Endothelial cell of umbilical vein (primary cell): ENCODE results near the gene PRSS36.

Experiments used
- MYC ChIP-seq: IDR thresholded peaks from one replicate; pipeline ENCODE4 v1.6.1; 2011; ENCODE audit warnings: mild to moderate bottlenecking, low read depth, low read length
- POLR2A ChIP-seq: IDR thresholded peaks from 2 replicates; pipeline ENCODE4 v1.6.1; 2012; ENCODE audit warnings: low read depth, mild to moderate bottlenecking, control low read depth, low read length
- POLR2AphosphoS5 ChIP-seq: IDR thresholded peaks from 2 replicates; pipeline ENCODE4 v1.6.1; 2012; ENCODE audit warnings: low read depth, mild to moderate bottlenecking, control low read depth, low read length, moderate library complexity; ENCODE audit not compliant: insufficient read depth
- TF ChIP-seq, protein P1 (sequence below), 2 donors: IDR thresholded peaks; 1 replicate in 1 of 2; 2 replicates in 1 of 2; pipeline ENCODE4 v1.5.1; 2011; ENCODE audit warnings: low read length in 2 of 2, mild to moderate bottlenecking in 2 of 2, moderate library complexity in 2 of 2, control low read depth in 1 of 2, inconsistent platforms in 1 of 2, low read depth in 1 of 2; ENCODE audit not compliant: insufficient read depth in 1 of 2; ENCODE audit errors: extremely low read depth in 1 of 2

DNA sequence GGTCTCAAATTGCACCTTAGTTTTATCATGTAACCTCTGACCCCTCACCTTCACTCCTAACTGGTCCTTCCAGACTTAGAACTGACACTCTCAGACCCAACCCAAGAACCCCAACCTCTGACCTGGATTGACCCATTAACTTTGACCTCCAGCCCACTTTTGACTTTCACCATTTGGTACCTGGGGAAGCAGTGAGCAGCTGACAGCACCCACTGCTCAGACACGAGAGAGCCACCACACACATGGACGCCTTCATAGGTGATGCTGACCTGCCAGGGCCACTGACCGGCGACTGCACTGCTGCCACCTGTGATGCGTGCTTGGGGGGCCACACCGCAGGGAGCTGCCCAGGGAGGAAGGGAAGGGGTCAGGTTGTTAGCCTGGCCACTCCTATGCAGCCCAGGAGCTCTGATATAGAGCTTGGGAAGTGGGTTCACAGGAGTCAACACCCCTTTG lies 16.8 kb downstream of the PRSS36 start:
- TF ChIP-seq, protein P1, sequence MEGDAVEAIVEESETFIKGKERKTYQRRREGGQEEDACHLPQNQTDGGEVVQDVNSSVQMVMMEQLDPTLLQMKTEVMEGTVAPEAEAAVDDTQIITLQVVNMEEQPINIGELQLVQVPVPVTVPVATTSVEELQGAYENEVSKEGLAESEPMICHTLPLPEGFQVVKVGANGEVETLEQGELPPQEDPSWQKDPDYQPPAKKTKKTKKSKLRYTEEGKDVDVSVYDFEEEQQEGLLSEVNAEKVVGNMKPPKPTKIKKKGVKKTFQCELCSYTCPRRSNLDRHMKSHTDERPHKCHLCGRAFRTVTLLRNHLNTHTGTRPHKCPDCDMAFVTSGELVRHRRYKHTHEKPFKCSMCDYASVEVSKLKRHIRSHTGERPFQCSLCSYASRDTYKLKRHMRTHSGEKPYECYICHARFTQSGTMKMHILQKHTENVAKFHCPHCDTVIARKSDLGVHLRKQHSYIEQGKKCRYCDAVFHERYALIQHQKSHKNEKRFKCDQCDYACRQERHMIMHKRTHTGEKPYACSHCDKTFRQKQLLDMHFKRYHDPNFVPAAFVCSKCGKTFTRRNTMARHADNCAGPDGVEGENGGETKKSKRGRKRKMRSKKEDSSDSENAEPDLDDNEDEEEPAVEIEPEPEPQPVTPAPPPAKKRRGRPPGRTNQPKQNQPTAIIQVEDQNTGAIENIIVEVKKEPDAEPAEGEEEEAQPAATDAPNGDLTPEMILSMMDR (IDR thresholded peaks at IDR 0.05; ENCODE audit: extremely low read depth in 1 of 2, insufficient read depth in 1 of 2, low read depth in 1 of 2, low read length in 2 of 2) = no peak
- no peak for TF ChIP-seq POLR2A
- TF ChIP-seq MYC = no peak
- TF ChIP-seq POLR2AphosphoS5 = no peak
